ENCODE results near the gene OR3A1. TPM values are rescaled to one million over a fixed set of nuclear protein-coding genes. Genes with fewer than 3 reads are reported as not detected.
A peak's percentile ranks its signal among the peaks of the same experiment; 100 is the strongest.
"Not testable (repeated sequence)": the region's sequence is repeated elsewhere in the genome, so short reads cannot be mapped to it uniquely, and the experiment has no call there.

Gene OR3A1
- total RNA-seq (2014; rRNA removed; shearing (Covaris generic)), result not detected in 2 replicates

DNA sequence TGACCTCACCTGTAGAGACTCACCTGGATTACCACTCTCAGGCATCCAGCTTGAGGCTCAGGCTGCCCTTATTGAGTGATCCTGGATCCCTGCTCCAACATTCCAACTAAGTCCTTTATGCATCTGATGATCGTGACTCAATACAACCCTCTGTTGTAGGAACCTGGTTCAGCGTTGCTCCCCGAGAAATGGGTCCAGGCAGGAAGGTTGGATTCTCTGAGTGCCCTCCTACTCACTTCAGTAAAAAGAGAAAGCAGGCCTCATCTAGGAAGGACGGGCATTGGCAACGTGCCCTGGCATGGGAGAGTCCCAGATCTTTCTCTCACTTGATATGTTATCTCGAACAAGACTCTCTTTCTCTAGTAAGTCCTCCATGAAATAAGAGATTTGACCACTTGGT is at the start of gene OR3A1:
Gene OR3A1 (minus strand): TSS at position 101 of the 400 bp plus-strand sequence. CDS start 5,778 bp downstream, outside the sequence.
- no peak for DNase-seq (ENCODE audit: low spot score)

DNA sequence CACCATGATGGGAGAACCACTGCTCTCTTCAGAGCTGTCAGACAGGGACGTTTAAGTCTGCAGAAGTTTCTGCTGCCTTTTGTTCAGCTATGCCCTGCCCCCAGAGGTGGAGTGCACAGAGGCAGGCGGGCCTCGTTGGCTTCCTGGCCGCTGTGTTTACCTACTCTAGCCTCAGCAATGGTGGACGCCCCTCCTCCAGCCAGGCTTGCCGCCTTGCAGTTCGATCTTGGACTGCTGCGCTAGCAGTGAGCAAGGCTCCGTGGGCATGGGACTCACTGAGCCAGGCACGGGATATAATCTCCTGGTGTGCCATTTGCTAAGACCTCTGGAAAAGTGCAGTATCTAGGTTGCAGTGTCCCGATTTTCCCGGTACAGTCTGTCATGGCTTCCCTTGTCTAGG is 44.6 kb upstream of the OR3A1 start:
- DNase-seq (ENCODE audit: low spot score), result not testable (repeated sequence)

- DNase-seq (ENCODE audit: low spot score), result peak; percentile 18
These were observed 37.7 kb upstream of the OR3A1 start for GRCh38 chr17:3335876-3336275.

- no peak for DNase-seq (ENCODE audit: low spot score)
These were observed 20.2 kb upstream of the OR3A1 start for GRCh38 chr17:3318336-3318735.

DNA sequence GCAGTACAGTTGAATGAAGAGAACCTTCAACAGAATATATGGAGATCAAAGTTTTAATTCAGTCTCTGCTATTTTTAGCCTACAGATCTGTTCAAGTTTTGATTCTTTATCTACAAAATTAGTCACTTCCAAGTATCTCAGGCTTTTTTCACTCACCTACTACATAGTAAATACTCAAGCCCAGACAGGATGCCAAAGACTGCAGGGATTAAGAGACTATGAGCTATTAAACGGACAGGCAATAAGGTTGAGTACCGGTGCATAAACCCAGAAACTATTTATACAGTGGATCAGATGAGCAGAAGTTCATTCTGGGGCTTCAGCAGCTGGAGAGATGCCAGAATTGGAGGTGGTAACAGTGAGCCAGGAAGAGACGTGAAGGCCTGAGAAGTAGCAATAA is 18.7 kb upstream of the OR3A1 start:
- DNase-seq (ENCODE audit: low spot score), result no peak

GRCh38 chr17:3308603-3309002 is 10.4 kb upstream of the OR3A1 start:
- DNase-seq (ENCODE audit: low spot score), result no peak

DNA sequence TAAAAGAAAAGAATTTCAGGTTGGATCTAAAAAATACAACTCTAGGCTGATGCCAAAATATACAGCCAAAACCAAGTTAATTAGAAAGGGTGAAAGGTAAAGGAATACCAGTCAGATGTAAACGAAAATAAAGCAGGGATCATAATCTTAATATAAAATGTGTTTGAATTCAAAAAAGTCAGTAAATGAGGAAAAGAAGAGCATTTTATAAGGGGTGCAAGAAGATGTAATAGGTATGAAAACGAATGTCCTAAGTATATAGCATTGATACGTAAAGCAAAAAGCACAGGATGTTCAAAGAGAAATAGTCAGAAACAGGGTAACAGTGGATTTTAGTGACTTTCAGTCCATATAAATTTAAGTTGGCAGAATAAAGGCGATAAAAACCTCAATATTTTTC is 2.5 kb downstream of the OR3A1 start:
- no peak for DNase-seq (ENCODE audit: low spot score)

DNA sequence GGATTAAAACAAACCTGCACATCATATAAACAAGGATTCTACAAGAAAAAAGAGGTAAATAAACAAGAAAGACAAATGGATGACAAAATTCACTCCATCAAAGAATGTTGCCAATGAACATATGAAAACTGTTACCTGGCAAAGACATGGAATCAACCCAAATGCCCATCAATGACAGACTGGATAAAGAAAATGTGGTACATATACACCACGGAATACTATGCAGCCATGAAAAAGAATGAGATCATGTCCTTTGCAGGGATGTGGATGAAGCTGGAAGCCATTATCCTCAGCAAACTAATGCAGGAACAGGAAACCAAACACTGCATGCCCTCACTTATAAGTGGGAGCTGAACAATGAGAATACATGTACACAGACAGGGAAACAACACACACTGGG is 4.6 kb downstream of the OR3A1 start:
- not testable (repeated sequence) for DNase-seq (ENCODE audit: low spot score)

GRCh38 chr17:3282901-3283300 is 15.3 kb downstream of the OR3A1 start:
- DNase-seq (ENCODE audit: low spot score), result peak; percentile 2

DNA sequence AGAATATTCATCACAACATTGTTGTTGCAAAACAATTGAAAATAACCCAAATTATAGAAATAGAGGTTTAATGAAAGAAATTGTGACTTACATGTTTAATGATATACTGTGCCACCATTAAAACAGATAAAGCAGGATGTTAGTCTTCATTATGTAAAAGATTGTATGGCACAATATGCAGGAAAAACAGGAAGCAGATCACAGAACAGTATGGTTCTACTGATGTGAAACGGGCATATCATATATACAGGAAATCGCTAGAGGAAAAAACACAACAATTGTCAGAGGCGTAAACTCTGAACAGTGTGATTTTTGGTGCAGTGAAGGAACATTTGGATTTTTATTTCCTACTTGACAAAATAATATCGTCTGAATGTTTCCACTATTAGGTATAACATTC is 22.0 kb downstream of the OR3A1 start:
- DNase-seq (ENCODE audit: low spot score), result no peak

DNA sequence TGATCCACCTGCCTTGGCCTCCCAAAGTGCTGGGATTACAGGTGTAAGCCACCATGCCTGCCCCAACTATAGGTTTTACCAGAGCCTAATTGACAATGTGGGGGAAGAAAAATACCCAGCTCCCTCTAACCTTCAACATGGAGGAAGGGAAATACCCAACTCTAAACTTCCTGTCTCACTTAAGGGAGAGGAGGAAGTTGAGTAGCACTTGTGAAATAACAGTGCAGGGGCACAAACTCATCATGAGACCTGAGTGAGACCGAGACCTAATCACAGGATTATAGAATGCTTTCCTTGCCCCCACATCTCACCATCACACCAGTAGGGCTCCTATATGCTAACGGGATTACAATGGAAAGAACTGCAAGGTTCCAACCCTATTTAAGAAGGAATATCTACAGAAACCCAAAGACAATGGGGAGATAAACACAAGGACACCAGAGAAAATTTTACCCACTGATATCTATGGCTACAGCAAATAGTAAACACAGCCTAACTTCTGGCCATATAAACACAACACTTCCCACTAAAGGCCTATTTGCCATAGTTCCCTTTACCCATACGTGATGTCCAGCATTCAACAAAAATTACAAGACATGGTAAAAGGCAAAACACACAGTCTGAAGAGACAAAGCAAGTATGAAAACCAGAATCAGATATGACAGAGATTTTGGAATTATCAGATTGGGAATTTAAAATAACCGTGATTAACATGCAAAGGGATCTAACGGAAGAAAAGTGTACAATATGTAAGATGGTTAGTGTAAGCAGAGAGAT is 26.9 kb downstream of the OR3A1 start:
- DNase-seq (ENCODE audit: low spot score), result no peak

DNA sequence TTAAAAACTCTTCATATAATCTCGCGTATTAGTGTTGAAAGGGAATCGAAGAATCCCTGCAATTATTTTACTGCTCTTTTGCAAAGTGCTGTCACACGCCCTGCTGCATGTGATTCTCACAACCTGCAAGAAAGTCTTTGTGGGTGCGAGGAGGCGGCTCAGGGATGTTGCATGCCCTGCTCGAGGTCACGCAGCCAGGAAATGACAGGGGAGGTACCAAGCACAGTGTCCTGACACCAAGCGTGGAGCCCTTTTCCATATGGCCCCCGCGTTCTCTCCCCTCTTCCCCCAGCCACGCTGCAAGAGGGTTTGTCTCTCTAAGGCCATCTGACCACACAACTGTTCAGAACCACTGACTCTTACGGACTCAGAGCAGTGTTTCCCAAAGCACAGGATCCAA is 37.6 kb downstream of the OR3A1 start:
- no peak for DNase-seq (ENCODE audit: low spot score)

DNA sequence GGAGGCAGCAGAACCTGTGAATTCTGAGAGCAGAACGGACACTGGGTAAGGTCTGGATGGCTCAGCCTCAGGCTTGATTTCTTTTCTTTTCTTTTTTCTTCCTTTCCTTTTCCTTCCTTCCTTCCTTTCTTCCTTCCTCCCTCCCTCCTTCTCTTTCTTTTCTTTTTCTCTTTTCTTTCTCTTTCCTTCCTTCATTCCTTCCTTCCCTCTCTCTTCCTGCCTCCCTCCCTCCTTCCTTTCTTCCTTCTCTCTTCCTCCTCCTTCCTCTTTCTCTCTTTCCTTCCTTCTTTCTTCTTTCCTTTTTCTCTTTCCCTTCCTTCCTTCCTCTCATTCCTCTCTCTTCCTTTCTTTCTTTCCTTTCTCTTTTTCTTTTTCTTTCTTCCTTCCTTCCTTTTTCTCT is 38.0 kb downstream of the OR3A1 start:
- DNase-seq (ENCODE audit: low spot score), result no peak

DNA sequence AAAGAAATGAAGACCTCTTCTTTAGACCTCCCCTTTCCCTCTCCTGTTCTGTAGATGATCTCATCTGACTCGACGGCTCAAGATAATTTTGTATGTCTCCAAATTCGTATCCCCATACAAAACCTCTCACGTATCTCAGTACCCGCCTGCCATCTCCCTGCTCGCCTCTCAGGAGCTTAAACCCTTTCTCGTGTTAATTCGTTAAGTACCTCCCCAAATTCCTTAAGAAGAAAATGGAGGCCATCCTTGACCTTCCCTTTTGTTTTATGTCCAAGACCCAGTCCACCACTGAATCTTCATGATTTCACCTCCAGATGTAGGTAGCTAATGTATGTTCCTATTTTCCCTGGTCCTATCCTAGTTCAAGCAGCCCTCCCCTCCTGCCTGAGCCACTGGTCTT is 41.6 kb downstream of the OR3A1 start:
- no peak for DNase-seq (ENCODE audit: low spot score)

- DNase-seq (ENCODE audit: low spot score), result not testable (repeated sequence)
These were observed 49.1 kb downstream of the OR3A1 start for GRCh38 chr17:3249013-3249412.

GRCh38 chr17:3244841-3245240 is 53.3 kb downstream of the OR3A1 start:
- DNase-seq (ENCODE audit: low spot score), result not testable (repeated sequence)

DNA sequence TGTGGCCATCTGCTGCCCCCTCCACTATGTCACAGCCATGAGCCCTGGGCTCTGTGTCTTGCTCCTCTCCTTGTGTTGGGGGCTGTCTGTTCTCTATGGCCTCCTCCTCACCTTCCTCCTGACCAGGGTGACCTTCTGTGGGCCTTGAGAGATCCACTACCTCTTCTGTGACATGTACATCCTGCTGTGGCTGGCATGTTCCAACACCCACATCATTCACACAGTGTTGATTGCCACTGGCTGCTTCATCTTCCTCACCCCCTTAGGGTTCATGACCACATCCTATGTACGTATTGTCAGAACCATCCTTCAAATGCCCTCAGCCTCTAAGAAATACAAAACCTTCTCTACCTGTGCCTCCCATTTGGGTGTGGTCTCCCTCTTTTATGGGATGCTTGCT is 57.1 kb downstream of the OR3A1 start:
- DNase-seq (ENCODE audit: low spot score), result not testable (repeated sequence)

Other genes with a start within 250 kb of the OR3A1 start
- not detected in 2 replicates for gene OR1D5, start 234.8 kb downstream of the OR3A1 start, total RNA-seq (2014; rRNA removed; shearing (Covaris generic))
- gene OR1D2, start 193.9 kb downstream of the OR3A1 start, total RNA-seq (2014; rRNA removed; shearing (Covaris generic)), result not detected in 2 replicates
- gene OR1G1, start 170.8 kb downstream of the OR3A1 start, total RNA-seq (2014; rRNA removed; shearing (Covaris generic)), result not detected in 2 replicates
- not detected in 2 replicates for gene OR1A2, start 100.8 kb downstream of the OR3A1 start, total RNA-seq (2014; rRNA removed; shearing (Covaris generic))
- gene OR1A1, start 90.7 kb downstream of the OR3A1 start, total RNA-seq (2014; rRNA removed; shearing (Covaris generic)), result not detected in 2 replicates
- not detected in 2 replicates for gene OR3A2, start 87.9 kb upstream of the OR3A1 start, total RNA-seq (2014; rRNA removed; shearing (Covaris generic))
- not detected in 2 replicates for gene OR1E1, start 100.0 kb upstream of the OR3A1 start, total RNA-seq (2014; rRNA removed; shearing (Covaris generic))
- gene OR3A3, start 113.0 kb upstream of the OR3A1 start, total RNA-seq (2014; rRNA removed; shearing (Covaris generic)), result not detected in 2 replicates
- gene OR1E2, start 135.5 kb upstream of the OR3A1 start, total RNA-seq (2014; rRNA removed; shearing (Covaris generic)), result not detected in 2 replicates
- gene SPATA22, start 173.5 kb upstream of the OR3A1 start, total RNA-seq (2014; rRNA removed; shearing (Covaris generic)), result not detected in 2 replicates
- not detected in 2 replicates for gene ASPA, start 177.6 kb upstream of the OR3A1 start, total RNA-seq (2014; rRNA removed; shearing (Covaris generic))